Smooth muscle cell (in vitro differentiated cells): ENCODE measurements around the gene LRRTM3. TPM values are rescaled to one million over a fixed set of nuclear protein-coding genes. Genes with fewer than 3 reads are reported as not detected.

ENCODE experiments used
- DNase-seq: peaks from one replicate; lab custom pipeline; 2025; ENCODE audit not compliant: unreplicated experiment; lab: John Stamatoyannopoulos, UW
- H2AFZ ChIP-seq: fragments of 200-600 bp; sonication (generic); 2 replicates; pipeline ENCODE4 v1.6.0; 2016; ENCODE audit warnings: antibody characterized with exemption, low read depth, mild to moderate bottlenecking
- H3F3A ChIP-seq: fragments of 200-600 bp; sonication (generic); 2 replicates; pipeline ENCODE4 v1.6.0; 2017; ENCODE audit warnings: antibody characterized with exemption, low read depth
- H3K27ac ChIP-seq: fragments of 200-600 bp; sonication (generic); 2 replicates; pipeline ENCODE4 v1.5.1; 2016; ENCODE audit warnings: low read depth, mild to moderate bottlenecking
- H3K27me3 ChIP-seq: fragments of 200-600 bp; sonication (generic); 2 replicates; pipeline ENCODE4 v1.6.1; 2016; ENCODE audit warnings: low read depth, mild to moderate bottlenecking
- H3K36me3 ChIP-seq: fragments of 200-600 bp; sonication (generic); 2 replicates; pipeline ENCODE4 v1.5.1; 2016; ENCODE audit warnings: low read depth
- H3K4me1 ChIP-seq: fragments of 200-600 bp; sonication (generic); 2 replicates; pipeline ENCODE4 v1.5.1; 2016; ENCODE audit warnings: low read depth
- H3K4me2 ChIP-seq: fragments of 200-600 bp; sonication (generic); 2 replicates; pipeline ENCODE4 v1.6.0; 2016; ENCODE audit warnings: mild to moderate bottlenecking
- H3K4me3 ChIP-seq: fragments of 200-600 bp; sonication (generic); 2 replicates; pipeline ENCODE4 v1.5.1; 2016; ENCODE audit warnings: mild to moderate bottlenecking
- H3K79me2 ChIP-seq: fragments of 200-600 bp; sonication (generic); 2 replicates; pipeline ENCODE4 v1.6.0; 2016; ENCODE audit warnings: low read depth, mild to moderate bottlenecking
- H3K9ac ChIP-seq: fragments of 200-600 bp; sonication (generic); 2 replicates; pipeline ENCODE4 v1.6.0; 2016; ENCODE audit warnings: low read depth
- H3K9me3 ChIP-seq: fragments of 200-600 bp; sonication (generic); replicated peaks from 2 replicates; pipeline ENCODE4 v1.5.1; 2016; ENCODE audit warnings: low read depth
- H4K20me1 ChIP-seq: fragments of 200-600 bp; sonication (generic); 2 replicates; pipeline ENCODE4 v1.6.0; 2016; ENCODE audit warnings: low read depth
- CTCF ChIP-seq: fragments of 200-600 bp; sonication (generic); IDR thresholded peaks from 2 replicates; pipeline ENCODE4 v1.5.1; 2017; ENCODE audit warnings: borderline replicate concordance, mild to moderate bottlenecking, antibody characterized with exemption; ENCODE audit not compliant: insufficient read depth, poor library complexity, severe bottlenecking
- WGBS: methylation state at CpG from one replicate; pipeline ENCODE4 v1.1.7; 2016; ENCODE audit warnings: low lambda C conversion rate; 5-methylcytosine and 5-hydroxymethylcytosine counted together
- polyA plus RNA-seq: library from polyadenylated mRNA; unstranded; fragments of >200 nt; fragmentation: Nextera tagmentation; extraction: Ambion mirVana; gene quantifications from 2 replicates; pipeline ENCODE4 v1.2.1, GENCODE V29; 2016
- total RNA-seq: library from RNA; depleted of rRNA; stranded (reverse); fragments of >200 nt; gene quantifications from 2 replicates; pipeline ENCODE4 v1.2.3, GENCODE V29; 2014

LRRTM3 gene
- total and polyA plus RNA-seq, 2 experiments from 2014 or later, result not detected

GRCh38 chr10:67005981-67006380, 80.1 kb downstream of the LRRTM3 start:
- H3K36me3 ChIP-seq, result no peaks in the 10 kb centered on the region
- WGBS, result 27% methylated on average over 1 of the region's 1 CpG
- no peak for DNase-seq
- no peaks in the 10 kb centered on the region for H3K79me2 ChIP-seq
- H3K27ac ChIP-seq, result no peak overlapping the region
- no peak overlapping the region for H2AFZ ChIP-seq
- no peaks in the 10 kb centered on the region for H3F3A ChIP-seq
- no peak overlapping the region for H3K4me2 ChIP-seq
- H4K20me1 ChIP-seq, result no peaks in the 10 kb centered on the region
- no peaks in the 10 kb centered on the region for H3K27me3 ChIP-seq
- H3K4me1 ChIP-seq, result no peaks in the 10 kb centered on the region
- H3K4me3 ChIP-seq, result no peak overlapping the region
- H3K9me3 ChIP-seq, result no peaks in the 10 kb centered on the region
- no peak for TF ChIP-seq CTCF
- H3K9ac ChIP-seq, result no peak overlapping the region

- H4K20me1 ChIP-seq, result no peaks in the 10 kb centered on the region
- no peaks in the 10 kb centered on the region for H3K4me1 ChIP-seq
- H3K79me2 ChIP-seq, result no peaks in the 10 kb centered on the region
- no peaks in the 10 kb centered on the region for H3F3A ChIP-seq
- no peaks in the 10 kb centered on the region for H3K27me3 ChIP-seq
- no peak for DNase-seq
- no peak for TF ChIP-seq CTCF
- no peak overlapping the region for H3K9ac ChIP-seq
- H3K4me3 ChIP-seq, result no peak overlapping the region
- H3K9me3 ChIP-seq, result no peaks in the 10 kb centered on the region
- WGBS, result 100% methylated on average over 1 of the region's 1 CpG
- H3K27ac ChIP-seq, result no peak overlapping the region
- H2AFZ ChIP-seq, result no peak overlapping the region
- H3K4me2 ChIP-seq, result no peak overlapping the region
- H3K36me3 ChIP-seq, result no peaks in the 10 kb centered on the region
These were observed 85.6 kb downstream of the LRRTM3 start for GRCh38 chr10:67011480-67011879.

DNA sequence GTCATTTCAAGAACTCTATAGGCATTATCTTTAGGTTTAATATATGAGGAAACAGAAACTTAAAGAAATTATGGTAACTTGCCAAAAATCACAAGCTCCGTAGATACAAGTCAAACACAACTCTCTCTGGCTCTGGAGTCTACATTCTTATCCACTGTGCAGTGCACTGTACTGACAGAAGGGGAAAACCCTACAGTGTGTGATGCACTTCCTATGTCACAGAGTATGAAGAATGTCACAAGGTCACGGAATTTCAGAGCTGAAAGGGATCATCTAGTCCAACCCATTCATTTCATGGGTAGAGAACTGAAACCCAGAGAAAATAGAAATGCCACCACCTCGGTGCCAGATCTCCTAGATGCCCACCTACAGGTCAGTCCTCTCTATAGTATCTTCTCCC, 86.1 kb downstream of the LRRTM3 start:
- Histone ChIP-seq H3K79me2 (no peaks in the 10 kb centered on the region), H3K36me3 (no peaks in the 10 kb centered on the region)
- WGBS, result 89% methylated on average over 3 of the region's 3 CpGs

More for the DNA sequence above, 86.1 kb downstream of the LRRTM3 start:
- H3K9ac ChIP-seq, result no peak overlapping the region
- no peak overlapping the region for H3K4me3 ChIP-seq
- H3K4me1 ChIP-seq, result no peaks in the 10 kb centered on the region
- no peaks in the 10 kb centered on the region for H4K20me1 ChIP-seq
- no peaks in the 10 kb centered on the region for H3K27me3 ChIP-seq
- H3K27ac ChIP-seq, result no peak overlapping the region
- H2AFZ ChIP-seq, result no peak overlapping the region
- no peak overlapping the region for H3K4me2 ChIP-seq
- no peaks in the 10 kb centered on the region for H3F3A ChIP-seq
- DNase-seq, result no peak
- no peak for TF ChIP-seq CTCF
- no peaks in the 10 kb centered on the region for H3K9me3 ChIP-seq
